Fibroblast of lung (primary cell): ENCODE measurements around the gene DCLK2. TPM values are rescaled to one million over a fixed set of nuclear protein-coding genes. Genes with fewer than 3 reads are reported as not detected.

Experiments used
- DNase-seq, 2 donors: peaks; one replicate each; pipeline versions ENCODE4 v3.0.0 to v3.0.0-alpha.2; 2010; ENCODE audit warnings: low read depth in 2 of 2
- H2AFZ ChIP-seq: 2 replicates; pipeline ENCODE4 v1.5.1; 2012; ENCODE audit warnings: low read length, control low read depth, inconsistent platforms
- H3K27ac ChIP-seq: 2 replicates; pipeline ENCODE4 v1.5.1; 2011; ENCODE audit warnings: low read length, control low read depth; ENCODE audit not compliant: insufficient read depth
- H3K27me3 ChIP-seq: 2 replicates; pipeline ENCODE4 v1.5.1; 2011; ENCODE audit warnings: mild to moderate bottlenecking, low read length; ENCODE audit not compliant: control insufficient read depth, insufficient read depth
- H3K36me3 ChIP-seq: 2 replicates; pipeline ENCODE4 v1.5.1; 2011; ENCODE audit warnings: low read length; ENCODE audit not compliant: control insufficient read depth, insufficient read depth
- H3K4me1 ChIP-seq: 2 replicates; pipeline ENCODE4 v1.5.1; 2011; ENCODE audit warnings: low read length; ENCODE audit not compliant: control insufficient read depth, insufficient read depth; ENCODE audit errors: extremely low read depth
- H3K4me2 ChIP-seq: 2 replicates; pipeline ENCODE4 v1.5.1; 2011; ENCODE audit warnings: low read length, control low read depth; ENCODE audit not compliant: insufficient read depth; ENCODE audit errors: extremely low read depth
- H3K4me3 ChIP-seq, 4 experiments: fragments of 200-600 bp in 1 of 4; sonication (generic) in 1 of 4; replicated peaks in 1 of 4; 2 replicates each; pipeline ENCODE4 v1.5.1; 2011 to 2016; ENCODE audit warnings: low read length in 4 of 4, low read depth in 3 of 4, mild to moderate bottlenecking in 3 of 4, control low read depth in 2 of 4, inconsistent platforms in 1 of 4, mixed read lengths in 1 of 4; ENCODE audit not compliant: insufficient read depth in 1 of 4; ENCODE audit errors: control extremely low read depth in 1 of 4
- H3K79me2 ChIP-seq: 2 replicates; pipeline ENCODE4 v1.5.1; 2012; ENCODE audit warnings: mild to moderate bottlenecking, low read length, inconsistent platforms; ENCODE audit not compliant: control insufficient read depth, insufficient read depth
- H3K9ac ChIP-seq: 2 replicates; pipeline ENCODE4 v1.5.1; 2011; ENCODE audit warnings: mild to moderate bottlenecking, low read length, control low read depth; ENCODE audit not compliant: insufficient read depth
- H3K9me3 ChIP-seq: 2 replicates; pipeline ENCODE4 v1.5.1; 2012; ENCODE audit warnings: low read depth, low read length; ENCODE audit not compliant: control insufficient read depth, insufficient read depth
- H4K20me1 ChIP-seq: 2 replicates; pipeline ENCODE4 v1.5.1; 2011; ENCODE audit warnings: low read length; ENCODE audit not compliant: control insufficient read depth, insufficient read depth; ENCODE audit errors: extremely low read depth
- EZH2 ChIP-seq: IDR thresholded peaks from 2 replicates; pipeline ENCODE4 v1.5.1; 2012; ENCODE audit warnings: low read length, control low read depth, mild to moderate bottlenecking; ENCODE audit errors: missing control alignments
- polyA plus RNA-seq, 2 donors: library from polyadenylated mRNA; depleted of rRNA in 1 of 2; stranded (reverse) in 1 of 2; unstranded in 1 of 2; fragments of >200 nt; gene quantifications; 2 replicates each; pipeline ENCODE4 v1.2.1, GENCODE V29; 2011 to 2012; ENCODE audit warnings: missing spikeins in 1 of 2
- total RNA-seq: library from RNA; depleted of rRNA; stranded (reverse); fragments of >200 nt; gene quantifications from 2 replicates; pipeline ENCODE4 v1.2.1, GENCODE V29; 2014
- TF ChIP-seq, protein P1 (sequence below), 2 donors: IDR thresholded peaks in 1 of 2; conservative IDR thresholded peaks in 1 of 2; 1 replicate in 1 of 2; 2 replicates in 1 of 2; pipeline ENCODE4 v1.5.1; 2011 to 2012; ENCODE audit warnings: low read length in 2 of 2, control low read depth in 1 of 2, inconsistent platforms in 1 of 2, low read depth in 1 of 2, mild to moderate bottlenecking in 1 of 2

DCLK2 gene
- total and polyA plus RNA-seq, 2 donors (not counting 1 experiment from before 2014, with no cell fraction given), result 3.8 to 14.0 TPM

DNA sequence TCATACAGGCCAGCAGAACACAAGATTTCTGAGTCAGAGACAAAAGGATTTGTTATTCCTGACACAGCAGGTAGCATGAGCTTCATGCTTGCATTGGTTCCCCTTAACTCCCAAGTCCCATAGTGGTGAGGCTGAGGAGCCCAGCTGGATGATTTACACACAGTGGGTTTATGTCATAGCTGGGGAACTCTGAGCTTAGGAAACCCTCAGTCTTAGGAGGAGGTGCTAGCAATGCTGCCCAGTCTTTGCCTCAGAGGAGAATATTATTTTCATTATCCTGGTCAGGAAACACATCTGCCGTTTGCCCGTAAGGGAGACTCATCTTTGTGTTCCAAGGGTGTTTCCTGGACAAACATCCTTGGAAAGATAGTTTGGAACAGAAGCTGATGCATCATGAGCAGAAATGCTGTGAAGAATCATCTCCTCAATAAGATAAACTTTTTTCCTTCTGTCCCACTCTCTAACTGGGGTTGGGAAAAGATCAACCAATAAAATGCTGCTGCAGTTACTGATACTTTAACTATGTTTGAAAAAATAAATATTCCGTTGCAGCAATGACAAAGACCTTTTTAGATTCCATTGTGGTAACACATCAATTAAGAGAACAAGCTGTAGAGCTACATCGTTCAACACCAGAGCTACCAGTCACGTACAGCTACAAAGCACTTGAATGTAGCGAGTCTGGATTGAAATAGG is 146.8 kb downstream of the DCLK2 start:
- H3K4me2 ChIP-seq, result peak overlapping the region; percentile 68
- H3K9ac ChIP-seq, result no peak overlapping the region
- H3K79me2 ChIP-seq, result no peaks in the 10 kb centered on the region
- H3K27ac ChIP-seq, result peak overlapping the region; percentile 83
- no peaks in the 10 kb centered on the region for H3K9me3 ChIP-seq
- no peak overlapping the region for H2AFZ ChIP-seq
- H3K4me1 ChIP-seq, result peaks cover 14% of the 10 kb centered on the region
- no peaks in the 10 kb centered on the region for H4K20me1 ChIP-seq
- DNase-seq, result peak; percentile 93 to 98
- peak overlapping the region in 2 of 4 experiments; percentile 21 to 41 for H3K4me3 ChIP-seq
- no peaks in the 10 kb centered on the region for H3K27me3 ChIP-seq
- TF ChIP-seq, protein P1, sequence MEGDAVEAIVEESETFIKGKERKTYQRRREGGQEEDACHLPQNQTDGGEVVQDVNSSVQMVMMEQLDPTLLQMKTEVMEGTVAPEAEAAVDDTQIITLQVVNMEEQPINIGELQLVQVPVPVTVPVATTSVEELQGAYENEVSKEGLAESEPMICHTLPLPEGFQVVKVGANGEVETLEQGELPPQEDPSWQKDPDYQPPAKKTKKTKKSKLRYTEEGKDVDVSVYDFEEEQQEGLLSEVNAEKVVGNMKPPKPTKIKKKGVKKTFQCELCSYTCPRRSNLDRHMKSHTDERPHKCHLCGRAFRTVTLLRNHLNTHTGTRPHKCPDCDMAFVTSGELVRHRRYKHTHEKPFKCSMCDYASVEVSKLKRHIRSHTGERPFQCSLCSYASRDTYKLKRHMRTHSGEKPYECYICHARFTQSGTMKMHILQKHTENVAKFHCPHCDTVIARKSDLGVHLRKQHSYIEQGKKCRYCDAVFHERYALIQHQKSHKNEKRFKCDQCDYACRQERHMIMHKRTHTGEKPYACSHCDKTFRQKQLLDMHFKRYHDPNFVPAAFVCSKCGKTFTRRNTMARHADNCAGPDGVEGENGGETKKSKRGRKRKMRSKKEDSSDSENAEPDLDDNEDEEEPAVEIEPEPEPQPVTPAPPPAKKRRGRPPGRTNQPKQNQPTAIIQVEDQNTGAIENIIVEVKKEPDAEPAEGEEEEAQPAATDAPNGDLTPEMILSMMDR (conservative IDR thresholded peaks at IDR 0.05 in 1 of 2, IDR thresholded peaks at IDR 0.05 in 1 of 2; ENCODE audit: low read depth in 1 of 2, low read length in 2 of 2), result no peak
- no peak for TF ChIP-seq EZH2
- H3K36me3 ChIP-seq, result no peaks in the 10 kb centered on the region

GRCh38 chr4:150229520-150229919 is 151.3 kb downstream of the DCLK2 start:
- Histone ChIP-seq H4K20me1 (no peaks in the 10 kb centered on the region), H3K4me2 (no peak overlapping the region), H2AFZ (no peak overlapping the region), H3K4me3 (no peak overlapping the region), H3K9ac (no peak overlapping the region), H3K79me2 (no peaks in the 10 kb centered on the region), H3K27ac (peak overlapping the region; percentile 21), H3K9me3 (no peaks in the 10 kb centered on the region), H3K27me3 (no peaks in the 10 kb centered on the region), H3K4me1 (peaks cover 29% of the 10 kb centered on the region), H3K36me3 (no peaks in the 10 kb centered on the region)
- no peak for TF ChIP-seq EZH2
- TF ChIP-seq, protein P1 (conservative IDR thresholded peaks at IDR 0.05 in 1 of 2, IDR thresholded peaks at IDR 0.05 in 1 of 2; ENCODE audit: low read depth in 1 of 2, low read length in 2 of 2), result no peak
- DNase-seq, result peak; percentile 89 to 90

DNA sequence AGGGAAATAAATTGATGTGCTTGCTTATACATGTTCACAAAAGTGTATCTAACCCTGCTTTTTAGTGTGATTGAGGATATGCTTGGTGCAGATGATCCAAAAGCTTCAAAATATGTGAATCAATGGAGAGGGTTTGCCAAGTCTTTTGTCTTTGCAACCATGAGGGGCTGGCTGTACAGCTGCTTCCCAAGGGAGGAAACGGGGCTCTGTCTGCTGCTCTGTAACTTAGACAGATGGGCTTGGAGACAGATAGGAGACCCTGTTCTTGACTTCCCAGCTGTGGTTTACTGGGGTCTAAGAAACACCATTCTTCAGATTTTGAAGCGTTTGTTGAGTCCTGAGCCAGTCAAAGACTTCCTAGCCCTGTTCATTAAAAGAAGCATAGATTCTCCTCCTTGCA is 152.3 kb downstream of the DCLK2 start:
- H3K36me3 ChIP-seq, result no peaks in the 10 kb centered on the region
- H4K20me1 ChIP-seq, result no peaks in the 10 kb centered on the region
- H3K4me3 ChIP-seq, result no peak overlapping the region
- no peaks in the 10 kb centered on the region for H3K79me2 ChIP-seq
- no peak for TF ChIP-seq EZH2
- TF ChIP-seq, protein P1 (conservative IDR thresholded peaks at IDR 0.05 in 1 of 2, IDR thresholded peaks at IDR 0.05 in 1 of 2; ENCODE audit: low read depth in 1 of 2, low read length in 2 of 2), result no peak
- DNase-seq, result no peak
- H2AFZ ChIP-seq, result no peak overlapping the region
- H3K4me1 ChIP-seq, result peaks cover 33% of the 10 kb centered on the region
- no peaks in the 10 kb centered on the region for H3K27me3 ChIP-seq
- H3K4me2 ChIP-seq, result no peak overlapping the region
- no peak overlapping the region for H3K9ac ChIP-seq
- H3K9me3 ChIP-seq, result no peaks in the 10 kb centered on the region
- H3K27ac ChIP-seq, result peak overlapping the region; percentile 43
